Measurements from ENCODE around the gene JAKMIP3. TPM values are rescaled to one million over a fixed set of nuclear protein-coding genes. Genes with fewer than 3 reads are reported as not detected.

Gene JAKMIP3
- polyA plus RNA-seq, 4 donors = 0.06 to 0.21 TPM; not detected in 2

GRCh38 chr10:132095403-132096113, 29.8 kb downstream of the JAKMIP3 start:
- FAIRE-seq (no peak), DNase-seq (no peak)
- H3K9me3 ChIP-seq (ENCODE audit: control insufficient read depth in 2 of 2, insufficient read depth in 1 of 2, low read depth in 1 of 2, low read length in 1 of 2) = peaks cover 0 to 5% of the 10 kb centered on the region in 2 donors
- no peak overlapping the region for H3K4me3 ChIP-seq (ENCODE audit: low read depth in 1 of 3, low read length in 3 of 3)
- H3K27ac ChIP-seq (ENCODE audit: low read depth in 1 of 3, low read length in 2 of 3) = no peak overlapping the region
- WGBS, 3 donors = 88 to 89% (median 88%) methylated on average over 12 of the region's 12 CpGs
- no peaks in the 10 kb centered on the region for H3K36me3 ChIP-seq (ENCODE audit: control insufficient read depth in 3 of 3, insufficient read depth in 2 of 3, low read depth in 1 of 3, low read length in 3 of 3)
- H3K4me1 ChIP-seq (ENCODE audit: control insufficient read depth in 3 of 3, insufficient read depth in 2 of 3, low read depth in 1 of 3, low read length in 2 of 3) = no peaks in the 10 kb centered on the region
- no peaks in the 10 kb centered on the region for H3K27me3 ChIP-seq (ENCODE audit: control insufficient read depth in 3 of 3, insufficient read depth in 3 of 3, low read length in 3 of 3)

GRCh38 chr10:132096223-132096622, 30.5 kb downstream of the JAKMIP3 start:
- peaks cover 0 to 5% of the 10 kb centered on the region in 2 donors for H3K9me3 ChIP-seq (ENCODE audit: control insufficient read depth in 2 of 2, insufficient read depth in 1 of 2, low read depth in 1 of 2, low read length in 1 of 2)
- H3K36me3 ChIP-seq (ENCODE audit: control insufficient read depth in 3 of 3, insufficient read depth in 2 of 3, low read depth in 1 of 3, low read length in 3 of 3) = no peaks in the 10 kb centered on the region

GRCh38 chr10:132096863-132097478, 31.2 kb downstream of the JAKMIP3 start:
- FAIRE-seq (no peak), DNase-seq (no peak)
- H3K4me1 ChIP-seq (ENCODE audit: control insufficient read depth in 3 of 3, insufficient read depth in 2 of 3, low read depth in 1 of 3, low read length in 2 of 3) = no peaks in the 10 kb centered on the region
- H3K27me3 ChIP-seq (ENCODE audit: control insufficient read depth in 3 of 3, insufficient read depth in 3 of 3, low read length in 3 of 3) = no peaks in the 10 kb centered on the region
- H3K4me3 ChIP-seq (ENCODE audit: low read depth in 1 of 3, low read length in 3 of 3) = no peak overlapping the region
- H3K27ac ChIP-seq (ENCODE audit: low read depth in 1 of 3, low read length in 2 of 3) = no peak overlapping the region
- 87 to 92% (median 91%) methylated on average over 22 of the region's 22 CpGs for WGBS, 3 donors
- H3K9me3 ChIP-seq (ENCODE audit: control insufficient read depth in 2 of 2, insufficient read depth in 1 of 2, low read depth in 1 of 2, low read length in 1 of 2) = peaks cover 0 to 5% of the 10 kb centered on the region in 2 donors
- no peaks in the 10 kb centered on the region for H3K36me3 ChIP-seq (ENCODE audit: control insufficient read depth in 3 of 3, insufficient read depth in 2 of 3, low read depth in 1 of 3, low read length in 3 of 3)

More at GRCh38 chr10:132096223-132096622, 30.5 kb downstream of the JAKMIP3 start:
- Histone ChIP-seq H3K27ac (ENCODE audit: low read depth in 1 of 3, low read length in 2 of 3) (no peak overlapping the region), H3K4me3 (ENCODE audit: low read depth in 1 of 3, low read length in 3 of 3) (no peak overlapping the region), H3K4me1 (ENCODE audit: control insufficient read depth in 3 of 3, insufficient read depth in 2 of 3, low read depth in 1 of 3, low read length in 2 of 3) (no peaks in the 10 kb centered on the region), H3K27me3 (ENCODE audit: control insufficient read depth in 3 of 3, insufficient read depth in 3 of 3, low read length in 3 of 3) (no peaks in the 10 kb centered on the region)
- FAIRE-seq (no peak), DNase-seq (peak in 1 of 2 donors; percentile 5)
- WGBS, 3 donors = 13 to 32% (median 16%) methylated on average over 6 of the region's 6 CpGs

GRCh38 chr10:132097609-132098377, 32.0 kb downstream of the JAKMIP3 start:
- no peaks in the 10 kb centered on the region for H3K36me3 ChIP-seq (ENCODE audit: control insufficient read depth in 3 of 3, insufficient read depth in 2 of 3, low read depth in 1 of 3, low read length in 3 of 3)
- peaks cover 0 to 5% of the 10 kb centered on the region in 2 donors for H3K9me3 ChIP-seq (ENCODE audit: control insufficient read depth in 2 of 2, insufficient read depth in 1 of 2, low read depth in 1 of 2, low read length in 1 of 2)
- WGBS, 3 donors = 61 to 74% (median 65%) methylated on average over 5 of the region's 5 CpGs
- FAIRE-seq (no peak), DNase-seq (no peak)
- no peaks in the 10 kb centered on the region for H3K27me3 ChIP-seq (ENCODE audit: control insufficient read depth in 3 of 3, insufficient read depth in 3 of 3, low read length in 3 of 3)
- no peak overlapping the region for H3K27ac ChIP-seq (ENCODE audit: low read depth in 1 of 3, low read length in 2 of 3)
- H3K4me3 ChIP-seq (ENCODE audit: low read depth in 1 of 3, low read length in 3 of 3) = no peak overlapping the region
- no peaks in the 10 kb centered on the region for H3K4me1 ChIP-seq (ENCODE audit: control insufficient read depth in 3 of 3, insufficient read depth in 2 of 3, low read depth in 1 of 3, low read length in 2 of 3)

- Histone ChIP-seq H3K4me1 (ENCODE audit: control insufficient read depth in 3 of 3, insufficient read depth in 2 of 3, low read depth in 1 of 3, low read length in 2 of 3) (no peaks in the 10 kb centered on the region), H3K36me3 (ENCODE audit: control insufficient read depth in 3 of 3, insufficient read depth in 2 of 3, low read depth in 1 of 3, low read length in 3 of 3) (no peaks in the 10 kb centered on the region), H3K4me3 (ENCODE audit: low read depth in 1 of 3, low read length in 3 of 3) (no peak overlapping the region), H3K27ac (ENCODE audit: low read depth in 1 of 3, low read length in 2 of 3) (no peak overlapping the region), H3K27me3 (ENCODE audit: control insufficient read depth in 3 of 3, insufficient read depth in 3 of 3, low read length in 3 of 3) (no peaks in the 10 kb centered on the region), H3K9me3 (ENCODE audit: control insufficient read depth in 2 of 2, insufficient read depth in 1 of 2, low read depth in 1 of 2, low read length in 1 of 2) (peaks cover 0 to 5% of the 10 kb centered on the region in 2 donors)
- FAIRE-seq (no peak), DNase-seq (no peak)
- 48 to 61% (median 54%) methylated on average over 24 of the region's 24 CpGs for WGBS, 3 donors
Measured at GRCh38 chr10:132098539-132099388, 33.0 kb downstream of the JAKMIP3 start.

GRCh38 chr10:132099389-132100090, 33.8 kb downstream of the JAKMIP3 start:
- H3K9me3 ChIP-seq (ENCODE audit: control insufficient read depth in 2 of 2, insufficient read depth in 1 of 2, low read depth in 1 of 2, low read length in 1 of 2) = peaks cover 0 to 5% of the 10 kb centered on the region in 2 donors
- H3K36me3 ChIP-seq (ENCODE audit: control insufficient read depth in 3 of 3, insufficient read depth in 2 of 3, low read depth in 1 of 3, low read length in 3 of 3) = no peaks in the 10 kb centered on the region
- DNase-seq = no peak
- no peak overlapping the region for H3K4me3 ChIP-seq (ENCODE audit: low read depth in 1 of 3, low read length in 3 of 3)
- no peak for FAIRE-seq
- 72 to 79% (median 76%) methylated on average over 24 to 25 of the region's 25 CpGs for WGBS, 3 donors
- no peak overlapping the region for H3K27ac ChIP-seq (ENCODE audit: low read depth in 1 of 3, low read length in 2 of 3)
- H3K27me3 ChIP-seq (ENCODE audit: control insufficient read depth in 3 of 3, insufficient read depth in 3 of 3, low read length in 3 of 3) = no peaks in the 10 kb centered on the region
- no peaks in the 10 kb centered on the region for H3K4me1 ChIP-seq (ENCODE audit: control insufficient read depth in 3 of 3, insufficient read depth in 2 of 3, low read depth in 1 of 3, low read length in 2 of 3)

GRCh38 chr10:132100091-132100481, 34.3 kb downstream of the JAKMIP3 start:
- Histone ChIP-seq H3K4me3 (ENCODE audit: low read depth in 1 of 3, low read length in 3 of 3) (no peak overlapping the region), H3K27me3 (ENCODE audit: control insufficient read depth in 3 of 3, insufficient read depth in 3 of 3, low read length in 3 of 3) (no peaks in the 10 kb centered on the region), H3K27ac (ENCODE audit: low read depth in 1 of 3, low read length in 2 of 3) (no peak overlapping the region), H3K9me3 (ENCODE audit: control insufficient read depth in 2 of 2, insufficient read depth in 1 of 2, low read depth in 1 of 2, low read length in 1 of 2) (peaks cover 0 to 2% of the 10 kb centered on the region in 2 donors), H3K36me3 (ENCODE audit: control insufficient read depth in 3 of 3, insufficient read depth in 2 of 3, low read depth in 1 of 3, low read length in 3 of 3) (no peaks in the 10 kb centered on the region), H3K4me1 (ENCODE audit: control insufficient read depth in 3 of 3, insufficient read depth in 2 of 3, low read depth in 1 of 3, low read length in 2 of 3) (no peaks in the 10 kb centered on the region)
- FAIRE-seq = no peak
- WGBS, 3 donors = 81 to 92% (median 85%) methylated on average over 15 of the region's 15 CpGs
- no peak for DNase-seq

All from small intestine (tissue), 7 donors.